Heart left ventricle (tissue), 13 donors: Measurements from ENCODE around the gene CTCF.

Source experiments
- CTCF ChIP-seq, 12 donors: fragments of 200-600 bp; sonication (generic) in 4 of 12; IDR thresholded peaks; one replicate each; pipeline versions ENCODE4 v1.5.0 to v1.8.0; 2018 to 2022; ENCODE audit warnings: antibody characterized with exemption in 12 of 12, mild to moderate bottlenecking in 5 of 12
- POLR2A ChIP-seq, 2 donors: fragments of 450-650 bp; IDR thresholded peaks; one replicate each; pipeline ENCODE4 v1.6.1; 2017; ENCODE audit warnings: antibody characterized with exemption in 2 of 2, mild to moderate bottlenecking in 2 of 2, moderate library complexity in 2 of 2
- donor health status: ischemic (EF 13 %, LVEDD 7.1; RV severe dilation, severe dysfunction).
- donor health status: DM: no; HTN: yes; CAD: no.
- donor health status: DM: no; HTN: no; CAD: no.
- donor health status: ischemic (EF 25% LVEDD 6.9; RV normal size, moderate dysfunction).
- donor health status: ischemic (EF 25% LVEDD 5.7; RV mildly dilated, moderate dysfunction).
- donor health status: ischemic (EF 35%, LVEDD 5.7; RV mildly dilated, moderate dysfunction).
- donor health status: nonischemic (EF 11% LVEDD 7.7; RV severe dilation, severe dysfunction).
- donor health status: DM: yes; HTN: yes; CAD: no.
- donor health status: PGD.
- donor health status: ischemic (EF 29% LVEDD 5.4; RV normal size, mild dysfunction).
- donor health status: nonischemic (EF 23%, LVEDD 6.1; RV moderate dilation, normal function).

GRCh38 chr16:67608364-67608763 is 46.0 kb downstream of the CTCF start:
- no peak for TF ChIP-seq POLR2A (IDR thresholded peaks at IDR 0.05)
- no peak for TF ChIP-seq CTCF (IDR thresholded peaks at IDR 0.05)
